Raji (cell line): ENCODE data around the gene PRMT2.

ENCODE experiments used
- POLR2A ChIP-seq: IDR thresholded peaks from 2 replicates; pipeline ENCODE4 v1.6.1; 2011; ENCODE audit warnings: low read depth, low read length, control low read depth; ENCODE audit not compliant: insufficient read depth

The PRMT2 gene

DNA sequence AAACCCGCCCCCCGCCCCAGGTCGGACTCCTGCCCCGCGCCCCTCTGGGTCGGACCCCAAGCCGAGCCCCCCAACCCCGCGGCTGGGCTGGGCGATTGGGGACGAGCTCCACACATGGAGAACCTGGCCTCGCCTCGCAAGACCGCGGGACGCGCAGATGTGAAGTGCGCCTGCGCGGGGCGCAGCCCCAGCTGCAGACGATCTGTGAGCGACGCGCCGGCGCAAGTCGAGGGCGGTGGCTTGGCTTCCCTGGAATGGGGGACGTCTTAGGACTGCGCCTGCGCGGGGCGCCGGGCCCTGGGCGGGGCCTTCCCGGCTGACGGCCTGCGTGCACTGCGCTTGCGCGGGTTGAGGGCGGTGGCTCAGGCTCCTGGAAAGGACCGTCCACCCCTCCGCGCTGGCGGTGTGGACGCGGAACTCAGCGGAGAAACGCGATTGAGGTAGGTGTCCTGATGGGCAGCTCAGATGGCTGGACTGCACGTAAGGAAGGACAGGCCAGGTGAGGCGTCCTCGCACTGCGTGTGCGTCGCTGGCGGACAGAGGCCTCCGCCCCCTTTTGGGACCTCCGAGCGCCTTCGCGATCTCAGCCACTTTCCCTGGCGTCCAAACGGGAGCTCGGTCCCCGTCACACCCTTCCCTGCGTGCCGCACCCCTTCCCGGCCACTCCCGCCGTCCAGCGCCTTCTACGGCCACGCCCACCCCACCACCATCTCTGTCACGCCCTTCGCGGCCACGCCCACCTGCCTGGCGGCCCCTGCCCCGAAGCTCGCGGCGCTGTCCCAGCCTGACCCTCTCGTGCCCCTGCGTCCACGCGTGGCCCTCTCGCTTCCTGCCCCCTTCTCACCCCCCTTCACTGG, at the start of gene PRMT2:
Gene PRMT2 (plus strand): TSS at position 351 of the 857 bp plus-strand sequence. CDS start 1,278 bp downstream, outside the sequence.
- TF ChIP-seq POLR2A: peak; percentile 89

DNA sequence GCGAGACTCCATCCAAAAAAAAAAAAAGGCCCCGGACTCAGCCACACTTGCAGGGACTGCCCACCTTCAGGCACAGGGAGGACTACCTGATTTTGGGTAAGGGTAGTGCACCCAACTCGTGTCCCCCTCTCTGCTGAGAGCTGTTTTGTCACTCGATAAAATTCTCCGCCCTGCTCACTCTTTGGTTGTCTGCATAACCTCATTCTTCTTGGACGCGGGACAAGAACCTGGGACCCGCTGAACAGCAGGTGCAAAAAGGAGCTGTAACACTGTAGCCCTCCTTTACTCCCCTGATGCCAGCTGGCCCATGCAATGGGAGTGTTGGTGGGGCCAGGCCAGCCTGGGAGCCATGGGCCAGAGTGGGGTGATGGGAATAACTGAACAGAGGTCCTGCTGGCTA, 41.2 kb upstream of the PRMT2 start:
- no peak for TF ChIP-seq POLR2A

DNA sequence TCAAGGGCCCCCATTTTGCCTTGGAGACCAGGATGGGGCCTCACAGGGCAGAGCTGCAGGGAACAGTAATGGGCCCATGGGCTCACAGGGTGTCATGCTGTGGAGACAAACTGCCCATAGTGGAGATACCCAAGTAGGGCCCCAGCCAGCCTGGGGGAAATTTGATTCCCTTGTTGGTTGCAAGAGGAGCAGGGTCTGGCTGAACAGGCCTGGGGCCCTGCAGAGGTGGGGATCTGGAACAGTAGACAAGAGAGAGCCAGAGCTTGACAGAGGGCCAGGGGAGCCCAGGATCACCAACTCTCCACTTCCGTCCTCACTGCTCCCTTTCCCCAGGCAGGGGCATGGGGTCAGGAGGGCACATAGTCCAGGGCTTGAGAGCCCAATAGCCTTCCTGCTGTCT, 39.3 kb upstream of the PRMT2 start:
- TF ChIP-seq POLR2A: no peak

DNA sequence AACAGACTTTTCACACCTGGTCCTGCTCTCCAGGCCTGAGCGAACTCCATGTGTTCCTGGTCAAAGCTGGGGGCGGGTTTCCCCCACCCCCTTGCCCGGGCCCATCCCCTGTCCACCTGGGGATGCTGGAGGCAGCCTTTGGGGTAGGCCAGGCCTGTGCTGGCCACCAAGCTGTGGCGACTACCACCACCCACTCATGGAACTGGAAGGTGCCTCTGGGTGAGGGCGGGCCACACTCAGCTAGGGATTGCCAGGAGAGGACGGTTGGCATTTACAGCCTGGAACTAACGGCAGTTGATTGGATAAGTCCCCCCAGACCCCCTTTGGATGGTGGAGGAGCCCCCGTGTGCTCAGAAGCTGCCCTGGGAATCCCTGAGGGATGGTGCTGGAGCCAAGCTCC, 38.4 kb upstream of the PRMT2 start:
- TF ChIP-seq POLR2A: no peak

DNA sequence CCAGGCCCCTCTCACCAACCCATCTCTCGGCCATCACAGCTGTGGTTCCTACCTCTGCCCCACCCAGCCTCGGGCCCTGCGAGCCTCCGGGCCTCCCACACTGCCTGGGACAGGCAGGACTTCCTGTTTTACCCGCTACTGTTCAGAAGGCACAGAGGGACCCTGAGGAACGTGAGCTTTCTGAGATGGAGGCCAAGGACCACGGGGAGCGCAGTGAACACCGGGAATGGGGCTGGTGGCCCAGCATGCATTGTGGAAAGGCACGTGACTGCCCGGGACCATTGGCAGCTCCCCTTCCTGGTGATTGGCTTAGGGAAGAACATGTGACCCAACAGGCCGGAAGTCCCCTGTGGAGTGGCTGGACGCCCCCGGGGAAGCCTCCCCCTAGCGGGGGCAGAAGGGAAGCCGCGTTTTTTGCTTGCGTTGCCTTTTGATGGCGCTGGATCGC, 37.6 kb upstream of the PRMT2 start:
- TF ChIP-seq POLR2A: no peak

DNA sequence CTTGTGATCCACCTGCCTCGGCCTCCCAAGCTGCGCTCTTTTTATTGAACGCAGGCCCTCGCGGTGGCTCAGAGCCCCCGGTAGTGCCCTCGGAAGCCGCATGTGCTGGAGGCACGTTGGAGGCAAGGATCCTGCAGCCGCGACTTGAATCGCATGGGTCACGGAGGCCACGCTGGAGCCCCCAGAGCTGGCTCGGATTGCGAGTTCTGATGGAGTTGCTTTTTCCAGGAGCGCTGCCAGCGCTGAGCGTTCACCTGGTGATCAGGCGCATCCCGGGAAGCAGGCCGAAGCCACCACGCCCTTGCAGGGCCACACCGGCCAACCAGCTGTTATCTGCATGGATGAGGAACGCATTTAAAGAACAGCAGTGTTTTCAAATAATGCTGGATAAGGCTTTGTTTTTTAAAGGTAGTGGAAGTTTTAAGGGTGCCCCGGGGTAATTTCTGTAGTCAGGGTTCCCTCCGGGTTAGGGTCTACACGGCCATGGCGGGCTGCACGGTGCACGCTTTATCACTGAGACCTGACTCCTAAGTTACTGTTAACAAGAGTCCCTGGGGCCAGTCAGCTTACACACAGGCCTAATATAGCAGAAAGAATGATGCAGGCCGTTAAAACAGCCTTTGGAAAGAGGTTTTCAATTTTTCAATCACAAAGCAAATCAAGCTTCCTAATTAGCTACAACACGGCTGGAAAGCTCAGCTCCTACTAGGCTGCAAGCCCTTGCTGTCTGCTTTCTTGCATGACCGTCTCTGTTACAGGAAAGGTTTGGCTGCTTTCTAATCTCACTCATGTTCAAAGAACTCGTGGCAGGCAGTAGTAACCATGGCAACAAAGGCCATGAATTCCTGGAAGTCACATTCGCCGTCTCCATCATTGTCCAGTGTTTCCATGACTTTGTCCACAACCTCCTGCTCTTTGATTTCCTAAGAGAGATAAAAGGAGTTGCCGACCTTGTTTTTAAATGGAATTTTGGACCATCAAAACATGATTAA, 36.6 kb upstream of the PRMT2 start:
- TF ChIP-seq POLR2A: no peak

DNA sequence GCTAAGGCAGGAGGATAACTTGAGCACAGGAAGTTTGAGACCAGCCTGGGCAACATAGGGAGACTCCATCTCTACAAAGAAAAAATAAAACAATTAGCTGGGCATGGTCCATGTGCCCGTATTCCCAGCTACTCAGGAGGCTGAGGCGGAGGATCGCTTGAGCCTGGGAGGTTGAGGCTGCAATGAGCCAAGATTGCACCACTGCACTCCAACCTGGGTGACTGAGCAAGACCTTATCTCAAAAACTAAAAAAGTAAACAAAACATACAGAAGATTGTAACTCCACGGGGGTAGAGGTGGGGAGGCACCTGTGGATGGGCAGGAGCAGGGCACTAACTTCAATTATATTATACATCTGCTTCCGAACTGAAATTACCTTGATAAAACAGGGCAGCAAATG, 35.2 kb upstream of the PRMT2 start:
- TF ChIP-seq POLR2A: no peak

DNA sequence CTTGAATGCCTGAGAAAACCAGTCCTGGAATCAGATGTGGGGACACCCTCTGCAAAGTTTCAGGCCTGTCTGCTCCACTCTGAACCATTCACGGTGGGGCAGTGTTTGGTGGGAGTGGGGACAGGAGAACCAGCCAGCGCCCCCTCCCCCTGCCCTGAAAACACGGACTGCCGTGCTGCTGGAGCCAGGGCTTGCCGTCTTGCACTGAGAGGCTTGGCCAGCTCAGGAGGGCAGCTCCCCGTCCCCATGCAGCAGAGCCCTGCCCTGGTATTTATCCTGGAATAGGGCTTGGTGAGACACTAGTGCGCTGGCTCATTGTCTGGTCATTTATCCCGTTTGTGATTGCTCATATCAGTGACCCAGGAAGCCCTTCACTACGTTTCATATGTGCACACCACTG, 34.5 kb upstream of the PRMT2 start:
- no peak for TF ChIP-seq POLR2A

DNA sequence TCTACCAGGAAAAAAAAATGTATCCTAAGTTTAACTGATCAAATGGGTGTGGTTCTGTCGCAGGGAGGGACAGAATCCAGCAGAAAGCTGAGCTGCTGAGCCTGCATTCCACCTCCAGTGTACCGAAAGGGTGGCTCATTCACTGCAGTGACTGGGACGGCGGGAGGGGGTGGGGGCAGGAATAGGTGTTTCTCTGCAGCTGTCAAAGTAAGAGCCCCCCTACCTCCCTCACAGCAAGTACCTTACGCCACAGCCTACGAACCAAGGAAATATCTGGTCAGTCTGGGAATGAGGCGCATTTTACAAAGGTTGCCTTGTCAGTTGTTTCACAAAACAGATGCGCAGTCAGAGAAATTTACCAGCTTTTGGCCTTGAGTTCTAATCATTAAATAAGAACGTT, 32.2 kb upstream of the PRMT2 start:
- TF ChIP-seq POLR2A: no peak

DNA sequence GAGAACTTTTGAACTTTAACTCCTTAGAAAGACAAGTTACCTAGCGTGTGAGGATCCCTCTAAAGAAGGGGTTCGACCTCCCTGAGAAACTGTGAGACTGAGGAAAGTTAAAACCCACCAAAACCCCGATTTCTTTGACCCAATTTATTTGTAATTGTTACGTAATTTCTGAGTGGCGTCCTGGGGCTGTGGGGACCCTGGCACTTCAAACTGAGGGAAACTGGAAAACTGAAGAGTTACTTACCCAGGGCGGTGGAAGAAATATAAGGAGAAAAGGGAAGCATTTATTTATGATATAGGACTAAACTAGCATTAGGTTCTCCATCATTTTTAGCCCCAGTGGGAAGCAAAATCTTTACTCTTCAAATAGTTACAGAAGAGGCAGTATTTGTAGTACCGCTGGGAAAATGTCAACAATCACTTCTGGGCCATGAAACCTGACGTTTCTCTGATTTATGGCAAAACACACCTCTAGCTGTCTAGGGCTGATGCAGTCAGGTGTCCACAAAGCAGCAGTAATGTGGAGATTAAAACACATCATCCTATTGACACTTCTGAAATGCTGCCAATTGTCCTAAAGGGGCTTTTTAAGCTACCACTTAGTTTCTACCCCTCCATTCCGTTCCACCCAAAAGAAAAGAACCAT, 31.0 kb upstream of the PRMT2 start:
- no peak for TF ChIP-seq POLR2A

DNA sequence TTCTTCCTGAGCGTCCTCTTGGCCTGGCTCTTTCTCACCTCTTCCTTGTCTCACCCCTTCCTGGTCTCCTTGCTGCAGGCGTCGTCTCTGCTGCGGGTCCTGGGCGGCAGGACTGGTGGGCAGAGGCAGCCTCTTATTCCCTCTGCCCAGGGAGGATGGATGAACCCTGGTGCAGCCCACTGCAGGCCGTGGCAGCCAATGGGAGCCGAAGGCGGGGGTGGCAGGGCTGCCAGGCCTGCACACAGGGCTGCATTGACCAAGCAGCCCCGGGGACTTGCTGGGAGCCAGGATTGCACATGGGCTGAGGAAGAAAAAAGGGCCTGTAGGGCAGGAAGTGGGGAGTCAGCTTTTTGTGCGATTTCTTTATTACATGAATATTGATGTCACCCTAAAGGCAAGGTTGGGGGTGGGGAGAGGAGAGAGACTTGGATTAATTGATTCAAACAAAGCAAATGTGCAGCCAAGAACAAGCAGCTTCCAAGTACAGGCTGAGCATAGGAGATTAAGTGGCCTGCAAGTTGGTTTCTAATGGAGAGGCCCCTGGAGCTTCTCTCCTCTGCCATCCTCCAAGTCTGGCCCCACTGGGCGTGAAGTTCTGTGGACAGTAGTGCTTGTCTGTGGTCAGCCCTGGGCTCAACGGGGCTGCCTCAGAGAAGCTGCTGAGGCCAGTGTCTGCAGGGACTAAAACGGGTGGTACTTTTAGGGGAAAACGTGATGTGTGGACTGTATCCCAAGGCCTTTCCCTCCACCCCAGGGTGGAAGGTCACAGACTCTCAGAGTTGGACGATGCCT, 30.3 kb upstream of the PRMT2 start, which contains the start of gene S100B:
Gene S100B (minus strand): TSS at position 108 of the 792 bp plus-strand sequence. CDS start 2,667 bp downstream, outside the sequence.
- TF ChIP-seq POLR2A: no peak

DNA sequence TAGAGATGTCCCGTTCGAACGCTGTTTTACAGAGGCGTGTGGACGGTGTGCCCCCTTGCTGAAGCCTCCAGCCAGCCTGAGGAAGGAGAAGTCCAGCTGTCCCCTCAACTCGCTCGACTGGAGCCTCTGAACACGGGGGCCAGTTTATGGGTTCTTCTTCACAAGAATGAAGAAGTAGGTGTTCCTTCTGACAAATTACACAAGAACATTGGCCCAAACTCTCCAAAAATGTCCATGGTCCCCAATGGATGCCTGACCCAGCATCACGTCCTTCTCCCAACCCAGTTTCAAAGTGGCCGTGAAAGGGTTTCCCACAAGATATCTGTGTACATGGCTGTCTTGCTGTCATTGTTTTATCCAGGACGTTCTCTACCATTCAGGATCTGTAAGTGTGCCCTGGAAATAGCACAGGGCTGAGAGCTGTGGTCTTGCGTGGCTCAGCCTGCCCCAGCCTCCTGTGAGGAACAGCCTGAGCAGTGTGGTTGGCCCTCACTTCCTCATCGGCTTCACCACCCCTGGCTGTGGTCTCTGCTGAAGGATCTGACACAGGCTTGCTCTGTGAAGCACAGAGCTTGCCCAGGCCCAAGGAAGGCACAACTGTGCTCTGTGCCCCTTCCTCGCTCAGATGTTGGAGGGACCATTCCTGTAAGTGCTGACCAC, 29.6 kb upstream of the PRMT2 start:
- no peak for TF ChIP-seq POLR2A

DNA sequence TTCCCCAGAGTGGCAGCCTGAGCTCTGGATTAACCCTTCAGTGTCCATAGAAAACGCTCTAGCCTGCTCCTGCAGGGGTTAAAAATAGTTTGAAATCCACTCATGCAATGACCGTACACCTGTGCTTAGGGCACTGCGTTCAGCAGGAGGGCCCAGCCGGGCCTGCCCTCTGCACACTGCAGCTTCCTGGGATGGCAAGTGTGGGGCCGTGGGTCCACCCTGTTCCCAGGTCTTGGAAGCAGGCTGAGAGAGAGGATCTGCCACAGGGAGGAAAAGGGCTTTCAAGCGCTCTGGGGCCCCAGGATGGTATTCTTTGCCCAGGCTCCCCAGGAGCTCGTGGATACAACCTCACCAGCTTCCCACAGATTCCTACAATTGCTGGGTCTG, 29.1 kb upstream of the PRMT2 start:
- TF ChIP-seq POLR2A: no peak

DNA sequence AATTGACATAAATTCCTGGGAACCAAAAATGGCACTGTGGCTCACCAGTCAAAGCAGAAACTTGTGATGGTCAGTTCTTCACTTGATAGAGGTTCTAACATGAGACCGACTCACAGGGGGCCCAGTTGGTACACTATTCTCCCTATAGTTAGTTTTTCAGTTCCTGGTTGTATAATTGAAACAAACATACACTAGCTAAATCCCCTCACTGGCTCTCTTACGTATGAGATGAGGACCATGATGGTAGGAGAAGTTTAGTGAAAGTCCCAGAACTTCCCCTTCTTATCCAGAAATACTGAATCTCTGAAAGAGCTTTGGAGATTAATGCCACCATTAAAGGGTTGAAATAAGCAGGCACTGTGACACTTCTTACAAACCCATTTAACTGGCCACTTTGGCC, 27.8 kb upstream of the PRMT2 start:
- no peak for TF ChIP-seq POLR2A

DNA sequence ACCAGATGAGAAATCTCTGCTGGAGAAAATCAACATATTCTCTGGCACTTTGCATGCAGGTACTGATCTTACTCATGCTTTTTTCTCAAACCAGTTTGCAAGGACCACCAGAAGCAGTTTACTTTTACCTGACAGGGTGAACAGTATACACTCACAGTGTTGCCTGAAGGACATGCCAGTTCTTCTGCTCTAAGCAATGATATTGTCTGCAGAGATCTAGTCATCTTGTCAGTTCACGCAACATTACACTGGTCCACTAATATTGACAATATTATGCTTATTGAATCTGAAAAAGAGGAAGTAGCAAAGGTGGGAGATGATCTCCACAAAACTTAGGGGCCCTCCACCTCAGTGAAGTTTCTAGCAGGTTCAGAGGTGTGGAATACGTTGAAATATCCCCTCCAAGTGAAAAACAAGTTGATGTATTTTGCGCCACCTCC, 26.8 kb upstream of the PRMT2 start:
- TF ChIP-seq POLR2A: no peak
